GM12801 (cell line): Measurements from ENCODE around the gene KRT80.

Experiments used
- TF ChIP-seq, protein P1 (sequence below): IDR thresholded peaks from one replicate; pipeline ENCODE4 v1.5.1; 2011; ENCODE audit warnings: control low read depth; ENCODE audit not compliant: insufficient read length; ENCODE audit errors: extremely low read depth

The KRT80 gene

DNA sequence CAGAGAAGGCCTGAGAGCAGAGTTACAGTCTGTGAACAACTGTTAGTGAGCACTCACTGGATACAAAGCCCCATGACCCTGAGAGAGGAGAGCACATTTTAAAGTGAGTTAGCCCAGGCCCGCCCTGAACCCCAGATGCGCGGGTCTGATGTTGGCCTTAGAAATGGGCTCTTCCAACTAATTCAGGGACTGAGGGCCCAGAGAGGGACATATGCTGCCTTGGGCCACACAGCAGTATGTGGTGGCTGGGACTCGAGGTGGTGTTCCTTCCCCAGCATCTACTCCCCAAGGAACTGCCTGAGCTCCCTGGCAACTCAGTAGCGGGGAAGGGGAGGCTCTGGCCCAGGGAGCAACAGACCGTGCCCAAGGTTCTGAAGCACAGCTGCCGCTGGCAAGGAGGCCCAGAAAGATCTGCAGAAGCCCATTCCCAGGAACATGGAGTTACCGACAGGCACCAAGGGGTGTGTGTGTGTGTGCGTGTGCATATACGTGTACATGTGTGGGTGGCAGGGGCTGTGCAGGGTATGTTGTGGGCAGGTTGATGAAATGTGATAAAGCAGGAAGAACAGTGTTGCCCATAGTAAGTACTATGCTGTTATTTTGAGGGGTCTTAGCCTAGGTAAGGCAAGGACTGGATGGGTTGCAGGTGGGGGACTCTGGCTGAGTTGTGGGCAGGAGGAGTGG is 40.5 kb downstream of the KRT80 start:
- TF ChIP-seq, protein P1, sequence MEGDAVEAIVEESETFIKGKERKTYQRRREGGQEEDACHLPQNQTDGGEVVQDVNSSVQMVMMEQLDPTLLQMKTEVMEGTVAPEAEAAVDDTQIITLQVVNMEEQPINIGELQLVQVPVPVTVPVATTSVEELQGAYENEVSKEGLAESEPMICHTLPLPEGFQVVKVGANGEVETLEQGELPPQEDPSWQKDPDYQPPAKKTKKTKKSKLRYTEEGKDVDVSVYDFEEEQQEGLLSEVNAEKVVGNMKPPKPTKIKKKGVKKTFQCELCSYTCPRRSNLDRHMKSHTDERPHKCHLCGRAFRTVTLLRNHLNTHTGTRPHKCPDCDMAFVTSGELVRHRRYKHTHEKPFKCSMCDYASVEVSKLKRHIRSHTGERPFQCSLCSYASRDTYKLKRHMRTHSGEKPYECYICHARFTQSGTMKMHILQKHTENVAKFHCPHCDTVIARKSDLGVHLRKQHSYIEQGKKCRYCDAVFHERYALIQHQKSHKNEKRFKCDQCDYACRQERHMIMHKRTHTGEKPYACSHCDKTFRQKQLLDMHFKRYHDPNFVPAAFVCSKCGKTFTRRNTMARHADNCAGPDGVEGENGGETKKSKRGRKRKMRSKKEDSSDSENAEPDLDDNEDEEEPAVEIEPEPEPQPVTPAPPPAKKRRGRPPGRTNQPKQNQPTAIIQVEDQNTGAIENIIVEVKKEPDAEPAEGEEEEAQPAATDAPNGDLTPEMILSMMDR, result no peak

DNA sequence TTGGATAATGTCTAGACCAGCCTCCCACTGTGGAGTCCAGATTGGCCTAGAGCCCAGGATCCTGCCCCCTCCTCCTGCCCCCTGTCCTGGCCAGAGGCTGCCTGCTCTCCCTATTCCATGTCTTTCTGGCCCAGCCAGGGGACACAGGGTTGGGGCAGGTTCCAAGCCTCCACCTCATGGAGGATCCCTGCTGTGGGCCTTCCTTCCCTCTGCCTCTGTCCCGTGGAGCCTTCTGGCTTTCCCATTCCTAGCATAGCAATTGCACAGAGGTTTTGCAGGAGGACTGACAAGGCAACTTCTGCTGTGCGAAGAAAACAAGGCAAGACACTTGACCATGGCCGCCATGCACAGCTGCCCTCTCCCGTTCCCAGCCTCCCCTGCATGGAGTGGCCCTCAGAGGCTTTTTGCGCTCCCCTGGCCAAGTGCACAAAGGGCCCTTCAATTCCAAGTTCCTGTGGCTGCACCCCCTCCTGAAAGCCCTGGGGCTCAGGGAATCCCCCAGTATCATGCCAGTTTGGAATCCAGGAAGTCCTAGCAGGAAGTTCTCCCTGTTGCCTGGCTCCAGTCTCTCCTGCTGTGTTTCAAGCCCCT is 42.1 kb downstream of the KRT80 start:
- TF ChIP-seq, protein P1, result no peak

DNA sequence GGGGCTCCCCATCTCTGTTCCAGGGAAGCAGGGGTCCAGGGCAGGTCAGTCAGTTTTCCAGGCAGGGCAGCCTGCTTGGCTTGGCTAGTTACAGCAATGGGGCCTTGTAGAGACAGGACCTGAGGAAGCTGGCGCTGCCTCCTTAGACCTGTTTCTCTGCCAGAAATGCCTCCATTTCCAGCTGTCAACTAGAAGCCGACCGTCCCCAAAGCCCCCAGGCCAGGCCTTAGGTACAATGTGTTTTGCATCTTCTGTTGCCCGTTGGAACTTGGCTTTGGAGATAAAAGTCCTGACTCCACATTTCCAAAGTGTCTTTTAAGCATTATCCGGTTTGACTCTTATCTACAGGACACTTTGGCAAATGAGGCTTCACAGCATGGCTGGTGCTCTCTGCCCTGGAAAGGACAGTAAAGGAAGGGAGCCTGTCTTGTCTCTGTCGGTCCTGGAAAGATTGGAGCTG is 42.6 kb downstream of the KRT80 start:
- TF ChIP-seq, protein P1, result no peak

DNA sequence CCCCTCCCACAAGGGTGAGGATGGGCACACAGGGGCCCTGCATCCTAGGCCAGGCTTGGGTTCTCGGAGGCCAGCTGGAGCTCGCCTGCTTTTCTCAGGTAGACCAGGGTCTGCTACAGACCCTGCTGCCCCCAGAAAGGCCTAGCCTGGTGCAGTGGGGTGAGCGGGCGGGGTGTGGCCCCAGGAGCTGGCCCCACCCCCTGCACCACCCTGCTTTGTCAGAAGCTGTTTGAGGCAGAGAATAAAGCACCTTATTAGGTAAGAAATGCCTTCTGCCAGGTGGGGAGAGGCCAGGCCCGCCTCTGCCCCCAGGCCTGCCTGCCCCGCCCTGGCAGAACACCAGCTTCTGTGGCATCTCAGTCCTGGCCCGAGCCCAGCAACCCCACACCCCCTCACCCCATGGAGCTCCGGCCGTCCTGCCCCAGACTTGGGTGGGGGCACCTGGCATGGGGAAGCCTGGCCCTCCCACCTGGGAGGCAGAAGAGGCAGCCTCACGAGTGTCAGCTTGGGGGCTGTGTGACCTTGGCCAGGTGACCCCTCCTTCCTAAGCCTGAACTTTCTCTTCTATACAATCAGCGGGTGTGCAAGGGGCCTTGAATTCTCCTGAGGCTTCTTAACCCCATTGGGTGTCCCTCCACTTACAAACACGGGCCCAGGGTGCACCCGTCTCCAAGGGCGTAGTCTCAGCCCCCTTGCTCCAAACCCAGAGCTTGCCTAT is 43.2 kb downstream of the KRT80 start:
- TF ChIP-seq, protein P1, result no peak

DNA sequence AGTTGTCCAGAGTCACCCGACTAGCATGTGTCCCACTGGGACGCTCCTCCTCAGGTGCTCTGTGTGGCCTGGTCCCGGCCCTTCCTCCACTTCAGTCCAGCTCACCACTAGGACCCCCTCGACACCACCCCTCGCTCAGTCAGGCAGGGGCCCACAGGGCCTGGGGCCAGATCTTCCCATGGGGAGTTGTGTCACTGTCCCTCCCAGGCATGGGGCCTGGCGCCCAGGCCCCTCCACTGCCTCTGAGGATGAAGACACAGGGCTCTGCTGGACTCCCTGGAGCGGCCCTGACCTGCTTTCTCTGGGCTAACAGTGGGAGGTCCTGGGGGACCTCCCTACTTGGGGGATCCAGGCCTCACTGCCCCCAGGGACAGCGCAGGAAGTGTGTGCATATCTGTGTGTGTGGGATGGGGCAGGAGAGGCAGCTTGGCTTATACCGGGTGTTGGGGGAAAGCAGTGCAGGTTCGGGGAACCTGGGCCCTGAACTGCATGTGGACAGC is 43.8 kb downstream of the KRT80 start:
- TF ChIP-seq, protein P1, result no peak

DNA sequence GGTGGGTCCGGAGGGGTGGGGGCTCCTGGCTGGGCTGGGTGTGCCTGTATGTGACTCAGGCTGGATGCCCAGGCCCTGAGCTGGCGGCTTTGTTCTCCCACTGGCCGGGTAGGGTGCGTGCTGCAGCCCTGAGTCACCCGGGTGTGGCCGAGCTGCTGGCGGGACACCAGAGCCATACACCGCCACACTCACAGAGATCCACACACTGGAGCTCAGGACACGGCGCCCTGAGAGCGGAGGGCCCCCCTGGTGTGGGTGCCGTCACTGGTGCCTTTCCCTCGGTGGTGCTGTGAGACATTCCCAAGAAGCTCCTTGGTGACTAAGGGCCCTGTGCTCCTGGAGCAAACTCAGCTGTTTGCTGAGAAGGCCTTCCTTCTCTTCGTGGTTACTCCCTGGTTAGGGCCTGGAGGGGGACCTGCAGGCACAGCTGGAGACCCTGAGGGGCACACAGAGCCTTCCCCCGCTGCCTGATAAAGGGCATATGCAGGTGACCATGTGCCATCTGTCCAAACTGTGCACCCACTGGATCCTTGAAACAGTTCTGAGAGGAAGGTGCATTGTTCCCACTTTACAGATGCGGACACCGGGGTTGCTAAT is 44.3 kb downstream of the KRT80 start:
- TF ChIP-seq, protein P1, result no peak

DNA sequence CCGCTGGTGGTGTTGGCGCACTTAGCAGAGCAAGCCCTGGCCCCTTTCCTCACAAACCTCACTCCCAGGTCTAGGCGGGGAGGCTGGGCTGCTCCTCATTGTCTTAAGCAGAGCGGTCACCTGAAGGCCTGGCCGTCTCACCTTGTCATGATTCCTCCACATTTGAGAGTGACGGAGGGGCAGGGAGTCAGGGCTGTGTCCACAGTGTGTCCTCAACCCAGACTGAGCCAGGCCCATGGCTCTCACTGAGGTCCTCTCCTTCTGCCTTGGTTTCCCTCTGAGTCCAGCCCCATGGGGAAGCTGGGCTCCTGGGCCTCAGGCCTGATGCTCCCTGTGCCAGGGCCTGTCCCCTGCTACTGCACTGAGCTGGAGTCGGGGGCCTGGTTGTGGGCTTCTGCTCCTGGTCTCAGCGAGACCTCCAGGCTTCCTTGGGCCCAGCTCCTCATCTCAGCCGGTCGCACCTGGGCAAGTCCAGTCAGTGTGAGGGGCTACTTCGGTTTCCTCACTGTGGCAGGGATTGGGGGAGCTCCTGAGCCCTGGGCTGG is 44.9 kb downstream of the KRT80 start:
- TF ChIP-seq, protein P1, result no peak
